Mucosa of descending colon (tissue), 3 donors: ENCODE measurements around the gene SLC9A3. TPM values are rescaled to one million over a fixed set of nuclear protein-coding genes. Genes with fewer than 3 reads are reported as not detected.

Experiments
- ATAC-seq: fragments of 200-7000 bp; cut with Tn5 transposase; one replicate; pipeline ENCODE4 v1.9.1; 2020; ENCODE audit warnings: mild to moderate bottlenecking, moderate library complexity
- DNase-seq, 3 donors: peaks; one replicate each; pipeline ENCODE4 v3.0.0-alpha.2; 2020
- H3K36me3 ChIP-seq: fragments of 200-600 bp; one replicate; pipeline ENCODE4 v1.8.0; 2021; ENCODE audit warnings: low read depth, mild to moderate bottlenecking
- H3K4me1 ChIP-seq: fragments of 200-600 bp; one replicate; pipeline ENCODE4 v1.8.0; 2021; ENCODE audit warnings: low read depth, mild to moderate bottlenecking
- H3K4me3 ChIP-seq: fragments of 200-600 bp; one replicate; pipeline ENCODE4 v1.8.0; 2021; ENCODE audit warnings: mild to moderate bottlenecking
- H3K9me3 ChIP-seq: fragments of 200-600 bp; one replicate; pipeline ENCODE4 v1.8.0; 2021; ENCODE audit warnings: mild to moderate bottlenecking
- CTCF ChIP-seq: fragments of 200-600 bp; IDR thresholded peaks from one replicate; pipeline ENCODE4 v1.8.0; 2022; ENCODE audit warnings: antibody characterized with exemption, mild to moderate bottlenecking
- intact Hi-C, 2 donors: fragments of 100-400 bp; cut with DNase I in 1 of 2; cut with micrococcal nuclease in 1 of 2; formaldehyde crosslinking; loops; one replicate each; pipeline versions ENCODE4 v1.11.0 to v1.11.1; 2022; cut with DNase I, micrococcal nuclease
- total RNA-seq, 3 donors: library from RNA; stranded (reverse); fragmentation: NEBNext Ultra II Directional in 2 of 3; extraction: Animal tissue kit (Norgen Biotek cat#: 25700) in 2 of 3; gene quantifications; one replicate each; pipeline versions ENCODE4 v1.2.1 to v1.2.4, GENCODE V29; 2021 to 2023
- donor health status: DM: no; HTN: no; CAD: no; lungs with moderate emphysema.
- donor health status: DM: no; HTN: no; CAD: no.
- donor health status: DM: no; HTN: yes; CAD: no.

The SLC9A3 gene
- total RNA-seq, 3 donors from 2014 or later = 29.2 to 272 (median 77.7) TPM

GRCh38 chr5:477871-478270 is 46.4 kb downstream of the SLC9A3 start:
- no peak for TF ChIP-seq CTCF
- ATAC-seq = no peak
- intact Hi-C loops = no loop called here
- Histone ChIP-seq H3K36me3 (no peaks in the 10 kb centered on the region), H3K4me3 (no peak overlapping the region), H3K4me1 (peaks cover 9% of the 10 kb centered on the region), H3K9me3 (no peaks in the 10 kb centered on the region)
- DNase-seq = no peak

- intact Hi-C loops = no loop called here
- H3K4me1 ChIP-seq = peaks cover 10% of the 10 kb centered on the region
Measured at GRCh38 chr5:477247-477646, 47.0 kb downstream of the SLC9A3 start.

GRCh38 chr5:476814-477175 is 47.5 kb downstream of the SLC9A3 start:
- DNase-seq (no peak), ATAC-seq (no peak)
- TF ChIP-seq CTCF = no peak
- Histone ChIP-seq H3K9me3 (no peaks in the 10 kb centered on the region), H3K4me3 (no peak overlapping the region), H3K36me3 (no peaks in the 10 kb centered on the region), H3K4me1 (peaks cover 15% of the 10 kb centered on the region)
- intact Hi-C loops = no loop called here

More at GRCh38 chr5:477247-477646, 47.0 kb downstream of the SLC9A3 start:
- Histone ChIP-seq H3K36me3 (no peaks in the 10 kb centered on the region), H3K4me3 (no peak overlapping the region), H3K9me3 (no peaks in the 10 kb centered on the region)
- no peak for DNase-seq
- ATAC-seq = no peak
- TF ChIP-seq CTCF = no peak

GRCh38 chr5:476102-476813 is 48.0 kb downstream of the SLC9A3 start:
- no peaks in the 10 kb centered on the region for H3K9me3 ChIP-seq
- TF ChIP-seq CTCF = no peak
- intact Hi-C loops = no loop called here
- H3K4me1 ChIP-seq = peaks cover 20% of the 10 kb centered on the region
- ATAC-seq (no peak), DNase-seq (peak in 1 of 3 donors; percentile 52)
- H3K4me3 ChIP-seq = no peak overlapping the region
- H3K36me3 ChIP-seq = no peaks in the 10 kb centered on the region

GRCh38 chr5:475704-476101 is 48.5 kb downstream of the SLC9A3 start:
- no peak overlapping the region for H3K4me3 ChIP-seq
- no peaks in the 10 kb centered on the region for H3K36me3 ChIP-seq
- no peak for TF ChIP-seq CTCF
- intact Hi-C loops = no loop called here
- ATAC-seq = no peak
- no peaks in the 10 kb centered on the region for H3K9me3 ChIP-seq
- H3K4me1 ChIP-seq = peaks cover 24% of the 10 kb centered on the region
- peak in 1 of 3 donors; percentile 51 for DNase-seq
